Panc1 (cell line): ENCODE results near the gene GNB2.

Experiments used
- POLR2AphosphoS5 ChIP-seq: IDR thresholded peaks from 2 replicates; pipeline ENCODE4 v1.6.1; 2012; ENCODE audit warnings: mild to moderate bottlenecking, low read depth, low read length, moderate library complexity
- SIN3A ChIP-seq: IDR thresholded peaks from 2 replicates; pipeline ENCODE4 v1.6.1; 2012; ENCODE audit warnings: low read depth, mild to moderate bottlenecking, low read length, moderate library complexity, borderline replicate concordance; ENCODE audit not compliant: insufficient read depth
- TCF7L2 ChIP-seq: IDR thresholded peaks from 2 replicates; pipeline ENCODE4 v1.6.1; 2011; ENCODE audit warnings: mild to moderate bottlenecking, low read depth, low read length, inconsistent platforms
- TF ChIP-seq, protein P1 (sequence below): fragments of 450-650 bp; IDR thresholded peaks from 2 replicates; pipeline ENCODE4 v1.5.1; 2017; ENCODE audit warnings: mild to moderate bottlenecking
- TF ChIP-seq, protein P2 (sequence below), 2 experiments: IDR thresholded peaks; 2 replicates each; pipeline ENCODE4 v1.6.1; 2011 to 2012; ENCODE audit warnings: low read depth in 2 of 2, control low read depth in 1 of 2, low read length in 1 of 2, mild to moderate bottlenecking in 1 of 2, moderate library complexity in 1 of 2; ENCODE audit not compliant: insufficient read depth in 1 of 2

DNA sequence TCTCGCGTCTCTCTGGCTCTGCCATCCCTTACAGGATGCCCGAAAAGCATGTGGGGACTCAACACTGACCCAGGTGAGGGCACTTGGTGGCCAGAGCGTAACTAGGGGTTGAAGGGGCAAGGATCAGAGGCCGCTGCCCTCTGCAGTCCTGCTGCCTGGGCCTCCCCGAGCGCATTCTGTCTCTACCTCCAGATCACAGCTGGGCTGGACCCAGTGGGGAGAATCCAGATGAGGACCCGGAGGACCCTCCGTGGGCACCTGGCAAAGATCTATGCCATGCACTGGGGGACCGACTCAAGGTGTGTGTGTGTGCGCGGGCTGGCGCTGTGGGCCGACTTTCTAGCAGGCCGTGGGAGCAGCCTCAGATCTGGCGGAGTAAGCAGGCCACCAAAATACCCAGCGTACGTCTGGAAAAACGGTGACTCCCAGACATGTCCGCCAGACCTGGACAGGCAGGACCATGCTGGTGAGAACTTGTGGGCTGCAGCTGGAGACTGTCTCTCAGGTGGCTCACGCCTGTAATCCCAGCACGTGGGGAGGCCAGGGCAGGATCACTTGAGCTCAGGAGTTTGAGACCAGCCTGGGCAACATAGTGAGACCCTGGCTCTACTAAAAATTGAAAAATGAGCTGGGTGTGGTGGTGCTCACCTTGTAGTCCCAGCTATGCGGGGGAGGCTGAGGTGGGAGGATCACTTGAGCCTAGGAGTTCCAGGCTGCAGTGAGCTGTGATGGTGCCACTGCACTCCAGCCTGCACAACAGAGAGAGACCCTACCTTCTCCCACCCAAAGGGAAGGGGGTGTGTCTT, 3.2 kb downstream of the GNB2 start:
- TF ChIP-seq, protein P1, sequence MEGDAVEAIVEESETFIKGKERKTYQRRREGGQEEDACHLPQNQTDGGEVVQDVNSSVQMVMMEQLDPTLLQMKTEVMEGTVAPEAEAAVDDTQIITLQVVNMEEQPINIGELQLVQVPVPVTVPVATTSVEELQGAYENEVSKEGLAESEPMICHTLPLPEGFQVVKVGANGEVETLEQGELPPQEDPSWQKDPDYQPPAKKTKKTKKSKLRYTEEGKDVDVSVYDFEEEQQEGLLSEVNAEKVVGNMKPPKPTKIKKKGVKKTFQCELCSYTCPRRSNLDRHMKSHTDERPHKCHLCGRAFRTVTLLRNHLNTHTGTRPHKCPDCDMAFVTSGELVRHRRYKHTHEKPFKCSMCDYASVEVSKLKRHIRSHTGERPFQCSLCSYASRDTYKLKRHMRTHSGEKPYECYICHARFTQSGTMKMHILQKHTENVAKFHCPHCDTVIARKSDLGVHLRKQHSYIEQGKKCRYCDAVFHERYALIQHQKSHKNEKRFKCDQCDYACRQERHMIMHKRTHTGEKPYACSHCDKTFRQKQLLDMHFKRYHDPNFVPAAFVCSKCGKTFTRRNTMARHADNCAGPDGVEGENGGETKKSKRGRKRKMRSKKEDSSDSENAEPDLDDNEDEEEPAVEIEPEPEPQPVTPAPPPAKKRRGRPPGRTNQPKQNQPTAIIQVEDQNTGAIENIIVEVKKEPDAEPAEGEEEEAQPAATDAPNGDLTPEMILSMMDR: no peak
- TF ChIP-seq POLR2AphosphoS5 (no peak), SIN3A (no peak), TCF7L2 (no peak)
- TF ChIP-seq, protein P2, sequence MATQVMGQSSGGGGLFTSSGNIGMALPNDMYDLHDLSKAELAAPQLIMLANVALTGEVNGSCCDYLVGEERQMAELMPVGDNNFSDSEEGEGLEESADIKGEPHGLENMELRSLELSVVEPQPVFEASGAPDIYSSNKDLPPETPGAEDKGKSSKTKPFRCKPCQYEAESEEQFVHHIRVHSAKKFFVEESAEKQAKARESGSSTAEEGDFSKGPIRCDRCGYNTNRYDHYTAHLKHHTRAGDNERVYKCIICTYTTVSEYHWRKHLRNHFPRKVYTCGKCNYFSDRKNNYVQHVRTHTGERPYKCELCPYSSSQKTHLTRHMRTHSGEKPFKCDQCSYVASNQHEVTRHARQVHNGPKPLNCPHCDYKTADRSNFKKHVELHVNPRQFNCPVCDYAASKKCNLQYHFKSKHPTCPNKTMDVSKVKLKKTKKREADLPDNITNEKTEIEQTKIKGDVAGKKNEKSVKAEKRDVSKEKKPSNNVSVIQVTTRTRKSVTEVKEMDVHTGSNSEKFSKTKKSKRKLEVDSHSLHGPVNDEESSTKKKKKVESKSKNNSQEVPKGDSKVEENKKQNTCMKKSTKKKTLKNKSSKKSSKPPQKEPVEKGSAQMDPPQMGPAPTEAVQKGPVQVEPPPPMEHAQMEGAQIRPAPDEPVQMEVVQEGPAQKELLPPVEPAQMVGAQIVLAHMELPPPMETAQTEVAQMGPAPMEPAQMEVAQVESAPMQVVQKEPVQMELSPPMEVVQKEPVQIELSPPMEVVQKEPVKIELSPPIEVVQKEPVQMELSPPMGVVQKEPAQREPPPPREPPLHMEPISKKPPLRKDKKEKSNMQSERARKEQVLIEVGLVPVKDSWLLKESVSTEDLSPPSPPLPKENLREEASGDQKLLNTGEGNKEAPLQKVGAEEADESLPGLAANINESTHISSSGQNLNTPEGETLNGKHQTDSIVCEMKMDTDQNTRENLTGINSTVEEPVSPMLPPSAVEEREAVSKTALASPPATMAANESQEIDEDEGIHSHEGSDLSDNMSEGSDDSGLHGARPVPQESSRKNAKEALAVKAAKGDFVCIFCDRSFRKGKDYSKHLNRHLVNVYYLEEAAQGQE (IDR thresholded peaks at IDR 0.05; ENCODE audit: insufficient read depth in 1 of 2, low read depth in 2 of 2, low read length in 1 of 2): no peak
